ENCODE data around the gene ESRRB. TPM values are rescaled to one million over a fixed set of nuclear protein-coding genes. Genes with fewer than 3 reads are reported as not detected.

Gene ESRRB
- total and polyA plus RNA-seq, 7 donors, result 0.17 to 9.9 (median 2.5) TPM

- H3K9me3 ChIP-seq, result no peaks in the 10 kb centered on the region
- no peaks in the 10 kb centered on the region for H3K36me3 ChIP-seq (ENCODE audit: insufficient read depth in 1 of 2, low read depth in 1 of 2)
- ATAC-seq, result no peak
- H3K27ac ChIP-seq, result no peak overlapping the region
- 76 to 91% (median 81%) methylated on average over 2 of the region's 2 CpGs for WGBS, 3 donors
- H3K27me3 ChIP-seq (ENCODE audit: insufficient read depth in 3 of 3, low read length in 2 of 3), result no peaks in the 10 kb centered on the region
- H3K4me1 ChIP-seq, result peaks cover 2% of the 10 kb centered on the region
- intact Hi-C loops (cut with DNase I), result loop anchor here (5.0 kb wide), 1 partner anchor 39 kb away; no protein-coding TSS in a partner anchor
- no peak for TF ChIP-seq CTCF (IDR thresholded peaks at IDR 0.05)
- no peak overlapping the region for H3K4me3 ChIP-seq
- DNase-seq, result no peak
Measured at GRCh38 chr14:76495983-76496382, 120.0 kb downstream of the ESRRB start.

DNA sequence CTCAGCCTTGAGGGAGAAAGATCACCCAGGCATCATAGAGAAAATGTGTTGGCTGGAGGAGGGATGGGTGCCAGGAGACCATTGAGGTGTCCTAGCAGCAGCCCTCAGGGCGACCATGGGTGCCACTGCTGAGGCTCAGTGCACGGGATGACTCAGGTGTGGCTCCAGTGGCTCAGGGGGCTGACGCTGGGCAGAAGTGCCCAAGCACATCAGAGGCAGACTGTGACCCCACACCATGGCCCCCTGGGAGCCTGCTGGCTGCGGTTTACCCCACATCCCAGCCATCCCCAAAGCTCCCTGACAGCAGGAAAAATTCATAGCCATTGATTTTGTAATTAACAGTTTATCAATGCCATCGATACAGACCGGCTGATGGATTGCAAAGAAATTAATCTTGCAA is 120.7 kb downstream of the ESRRB start:
- H3K4me3 ChIP-seq, result no peak overlapping the region
- ATAC-seq (no peak), DNase-seq (no peak)
- no peaks in the 10 kb centered on the region for H3K36me3 ChIP-seq (ENCODE audit: insufficient read depth in 1 of 2, low read depth in 1 of 2)
- WGBS, 3 donors, result 65 to 72% (median 69%) methylated on average over 6 of the region's 6 CpGs
- no peaks in the 10 kb centered on the region for H3K27me3 ChIP-seq (ENCODE audit: insufficient read depth in 3 of 3, low read length in 2 of 3)
- no peak for TF ChIP-seq CTCF (IDR thresholded peaks at IDR 0.05)
- no peaks in the 10 kb centered on the region for H3K4me1 ChIP-seq
- H3K27ac ChIP-seq, result no peak overlapping the region
- intact Hi-C loops (cut with DNase I), result loop anchor here (5.0 kb wide), 1 partner anchor 39 kb away; no protein-coding TSS in a partner anchor
- no peaks in the 10 kb centered on the region for H3K9me3 ChIP-seq

DNA sequence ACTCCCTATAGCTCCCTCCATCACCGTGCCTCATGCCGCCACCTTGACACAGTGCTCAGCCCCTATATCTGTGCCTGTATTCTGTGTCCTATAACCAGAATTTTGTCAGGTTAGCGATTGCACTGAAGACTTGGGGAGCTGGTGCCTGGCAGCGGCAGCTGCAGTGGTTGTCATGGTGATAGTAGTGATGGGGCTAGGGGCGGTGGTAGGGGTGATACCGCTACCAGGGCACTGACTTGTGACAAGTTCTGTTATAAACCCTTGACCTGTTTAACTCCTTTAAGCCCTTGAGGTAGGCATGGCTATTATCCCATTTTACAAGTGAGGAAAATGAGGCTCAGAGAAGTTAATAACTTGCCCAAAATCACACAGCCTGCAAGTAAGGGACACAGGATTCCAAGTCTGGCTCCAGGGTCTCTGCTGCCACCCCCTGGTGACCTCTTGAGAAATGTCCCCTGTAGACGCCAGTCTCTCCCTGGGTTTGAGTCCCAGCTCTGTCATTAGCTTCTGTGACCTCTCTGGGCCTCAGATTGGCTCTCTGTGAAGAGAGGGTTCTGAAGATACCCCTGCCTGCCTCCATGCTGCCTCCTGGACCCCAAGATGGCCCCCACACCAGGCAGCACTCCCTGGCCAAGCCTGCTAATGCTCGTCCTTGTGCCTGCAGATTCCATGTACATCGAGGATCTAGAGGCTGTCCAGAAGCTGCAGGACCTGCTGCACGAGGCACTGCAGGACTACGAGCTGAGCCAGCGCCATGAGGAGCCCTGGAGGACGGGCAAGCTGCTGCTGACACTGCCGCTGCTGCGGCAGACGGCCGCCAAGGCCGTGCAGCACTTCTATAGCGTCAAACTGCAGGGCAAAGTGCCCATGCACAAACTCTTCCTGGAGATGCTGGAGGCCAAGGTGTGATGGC is 121.9 kb downstream of the ESRRB start:
- Histone ChIP-seq H3K27ac (no peak overlapping the region), H3K27me3 (ENCODE audit: insufficient read depth in 3 of 3, low read length in 2 of 3) (no peaks in the 10 kb centered on the region), H3K4me1 (no peaks in the 10 kb centered on the region), H3K4me3 (no peak overlapping the region), H3K9me3 (no peaks in the 10 kb centered on the region), H3K36me3 (ENCODE audit: insufficient read depth in 1 of 2, low read depth in 1 of 2) (no peaks in the 10 kb centered on the region)
- ATAC-seq, result peak in 2 of 4 donors; percentile 53 to 62
- no peak for DNase-seq
- TF ChIP-seq CTCF (IDR thresholded peaks at IDR 0.05), result no peak
- WGBS, 3 donors, result 79 to 86% (median 79%) methylated on average over 19 of the region's 19 CpGs
- intact Hi-C loops (cut with DNase I), result loop anchor here (5.0 kb wide), 1 partner anchor 41 kb away; no protein-coding TSS in a partner anchor

- no peak for ATAC-seq
- Histone ChIP-seq H3K4me3 (no peak overlapping the region), H3K36me3 (ENCODE audit: insufficient read depth in 1 of 2, low read depth in 1 of 2) (no peaks in the 10 kb centered on the region), H3K4me1 (no peaks in the 10 kb centered on the region), H3K9me3 (no peaks in the 10 kb centered on the region), H3K27me3 (ENCODE audit: insufficient read depth in 3 of 3, low read length in 2 of 3) (no peaks in the 10 kb centered on the region), H3K27ac (no peak overlapping the region)
- no peak for DNase-seq
- TF ChIP-seq CTCF (IDR thresholded peaks at IDR 0.05), result no peak
- intact Hi-C loops (cut with DNase I), result loop anchor here (5.0 kb wide), 1 partner anchor 41 kb away; no protein-coding TSS in a partner anchor
- WGBS, 3 donors, result 85 to 93% (median 89%) methylated on average over 11 to 13 of the region's 13 CpGs
Measured at GRCh38 chr14:76498463-76498935, 122.6 kb downstream of the ESRRB start.
